Trophoblast cell (in vitro differentiated cells and primary cell): ENCODE data around the gene SPTB.

Experiments used
- DNase-seq, 2 donors: peaks; one replicate each; pipeline ENCODE4 v3.0.0-alpha.2; 2016
- H2AFZ ChIP-seq: 2 replicates; pipeline ENCODE4 v1.6.1; 2013; ENCODE audit warnings: low read length, moderate library complexity, mild to moderate bottlenecking; ENCODE audit not compliant: insufficient read depth, poor library complexity
- H2AK5ac ChIP-seq: 2 replicates; pipeline ENCODE4 v1.6.1; 2013; ENCODE audit warnings: mild to moderate bottlenecking, low read length
- H2BK120ac ChIP-seq: 2 replicates; pipeline ENCODE4 v1.6.1; 2013; ENCODE audit warnings: low read length, mild to moderate bottlenecking, moderate library complexity; ENCODE audit not compliant: insufficient read depth, poor library complexity
- H2BK12ac ChIP-seq: 2 replicates; pipeline ENCODE4 v1.6.1; 2013; ENCODE audit warnings: mild to moderate bottlenecking, low read length, moderate library complexity
- H2BK5ac ChIP-seq: 2 replicates; pipeline ENCODE4 v1.6.1; 2013; ENCODE audit warnings: low read length, low read depth, moderate library complexity, mild to moderate bottlenecking; ENCODE audit not compliant: poor library complexity
- H3K14ac ChIP-seq: 2 replicates; pipeline ENCODE4 v1.6.1; 2013; ENCODE audit warnings: mild to moderate bottlenecking, low read length
- H3K18ac ChIP-seq: 2 replicates; pipeline ENCODE4 v1.6.1; 2013; ENCODE audit warnings: mild to moderate bottlenecking, low read length
- H3K23ac ChIP-seq: 2 replicates; pipeline ENCODE4 v1.6.1; 2013; ENCODE audit warnings: low read length
- H3K27ac ChIP-seq: 2 replicates; pipeline ENCODE4 v1.5.1; 2013; ENCODE audit warnings: low read depth, mild to moderate bottlenecking, inconsistent platforms, low read length, moderate library complexity
- H3K27me3 ChIP-seq: 2 replicates; pipeline ENCODE4 v1.6.1; 2013; ENCODE audit warnings: inconsistent platforms, mild to moderate bottlenecking, low read length, moderate library complexity; ENCODE audit not compliant: insufficient read depth
- H3K36me3 ChIP-seq, 2 experiments: 1 replicate in 1 of 2; 2 replicates in 1 of 2; pipeline ENCODE4 v1.6.1; 2013; ENCODE audit warnings: low read length in 2 of 2, mild to moderate bottlenecking in 2 of 2, moderate library complexity in 1 of 2; ENCODE audit not compliant: insufficient read depth in 2 of 2, control insufficient read depth in 1 of 2
- H3K4ac ChIP-seq: 2 replicates; pipeline ENCODE4 v1.6.1; 2013; ENCODE audit warnings: low read depth, mild to moderate bottlenecking, low read length, moderate library complexity
- H3K4me1 ChIP-seq, 2 experiments: 1 replicate in 1 of 2; 2 replicates in 1 of 2; pipeline ENCODE4 v1.6.1; 2013; ENCODE audit warnings: low read length in 2 of 2, mild to moderate bottlenecking in 2 of 2, moderate library complexity in 1 of 2; ENCODE audit not compliant: insufficient read depth in 2 of 2, control insufficient read depth in 1 of 2
- H3K4me2 ChIP-seq: 2 replicates; pipeline ENCODE4 v1.6.1; 2013; ENCODE audit warnings: inconsistent platforms, mild to moderate bottlenecking, low read length, moderate library complexity
- H3K4me3 ChIP-seq: 2 replicates; pipeline ENCODE4 v1.5.1; 2013; ENCODE audit warnings: mild to moderate bottlenecking, low read depth, low read length, inconsistent platforms
- H3K79me1 ChIP-seq: one replicate; pipeline ENCODE4 v1.6.1; 2013; ENCODE audit warnings: low read length
- H3K79me2 ChIP-seq: 2 replicates; pipeline ENCODE4 v1.6.1; 2013; ENCODE audit warnings: low read length, mild to moderate bottlenecking; ENCODE audit not compliant: control insufficient read depth, insufficient read depth, poor library complexity
- H3K9ac ChIP-seq: 2 replicates; pipeline ENCODE4 v1.6.1; 2013; ENCODE audit warnings: mild to moderate bottlenecking, low read length
- H3K9me3 ChIP-seq: 2 replicates; pipeline ENCODE4 v1.6.1; 2013; ENCODE audit warnings: low read depth, mild to moderate bottlenecking, control low read depth, inconsistent platforms, low read length; ENCODE audit not compliant: insufficient read depth
- H4K12ac ChIP-seq: 2 replicates; pipeline ENCODE4 v1.6.1; 2013; ENCODE audit warnings: low read depth, mild to moderate bottlenecking, low read length, moderate library complexity
- H4K8ac ChIP-seq: 2 replicates; pipeline ENCODE4 v1.6.1; 2013; ENCODE audit warnings: low read depth, mild to moderate bottlenecking, low read length, moderate library complexity
- H4K91ac ChIP-seq: one replicate; pipeline ENCODE4 v1.6.1; 2013; ENCODE audit warnings: low read depth, mild to moderate bottlenecking, low read length, moderate library complexity
- WGBS: extraction: QIAGEN DNeasy Blood & Tissue Kit; methylation state at CpG from one replicate; pipeline ENCODE4 v1.1.7; 2013; ENCODE audit warnings: missing lambda C conversion rate; ENCODE audit not compliant: insufficient read length, insufficient coverage; ENCODE audit errors: extremely low coverage; 5-methylcytosine and 5-hydroxymethylcytosine counted together

SPTB gene

GRCh38 chr14:64737391-64738280, 142.1 kb downstream of the SPTB start:
- no peak overlapping the region for H2BK5ac ChIP-seq
- H4K12ac ChIP-seq, result no peak overlapping the region
- no peak overlapping the region for H2BK12ac ChIP-seq
- no peak overlapping the region for H3K4ac ChIP-seq
- no peak overlapping the region for H2BK120ac ChIP-seq
- no peak overlapping the region for H4K8ac ChIP-seq
- H3K27me3 ChIP-seq, result no peaks in the 10 kb centered on the region
- H3K9me3 ChIP-seq, result no peaks in the 10 kb centered on the region
- no peaks in the 10 kb centered on the region for H3K79me1 ChIP-seq
- no peak overlapping the region for H3K27ac ChIP-seq
- peaks cover 0 to 6% of the 10 kb centered on the region in 2 experiments for H3K4me1 ChIP-seq
- no CpG with 5 or more reads among the region's 17 CpGs for WGBS
- H3K18ac ChIP-seq, result no peak overlapping the region
- H3K9ac ChIP-seq, result no peak overlapping the region
- H3K36me3 ChIP-seq, result peaks cover 77 to 80% of the 10 kb centered on the region in 2 experiments
- no peaks in the 10 kb centered on the region for H3K79me2 ChIP-seq
- H3K4me2 ChIP-seq, result no peak overlapping the region
- DNase-seq, result no peak
- no peak overlapping the region for H3K23ac ChIP-seq
- H2AFZ ChIP-seq, result no peak overlapping the region
- no peak overlapping the region for H4K91ac ChIP-seq
- H3K4me3 ChIP-seq, result no peak overlapping the region
- H3K14ac ChIP-seq, result no peak overlapping the region
- H2AK5ac ChIP-seq, result no peak overlapping the region

GRCh38 chr14:64736271-64737169, 143.2 kb downstream of the SPTB start:
- Histone ChIP-seq H3K23ac (no peak overlapping the region), H2BK5ac (no peak overlapping the region), H4K12ac (no peak overlapping the region), H2BK12ac (no peak overlapping the region), H3K27ac (no peak overlapping the region), H3K9ac (no peak overlapping the region), H3K4me1 (peaks cover 0 to 6% of the 10 kb centered on the region in 2 experiments), H3K4me3 (no peak overlapping the region), H3K14ac (no peak overlapping the region), H3K79me2 (no peaks in the 10 kb centered on the region), H2BK120ac (no peak overlapping the region), H3K79me1 (no peaks in the 10 kb centered on the region), H3K4me2 (no peak overlapping the region), H4K91ac (no peak overlapping the region), H4K8ac (no peak overlapping the region), H3K36me3 (peaks cover 77 to 80% of the 10 kb centered on the region in 2 experiments), H3K9me3 (no peaks in the 10 kb centered on the region), H3K27me3 (no peaks in the 10 kb centered on the region), H2AK5ac (no peak overlapping the region), H3K4ac (no peak overlapping the region), H2AFZ (no peak overlapping the region), H3K18ac (no peak overlapping the region)
- DNase-seq, result no peak
- no CpG with 5 or more reads among the region's 28 CpGs for WGBS

GRCh38 chr14:64734990-64735389, 144.7 kb downstream of the SPTB start:
- Histone ChIP-seq H2BK5ac (no peak overlapping the region), H3K4me1 (peaks cover 0 to 8% of the 10 kb centered on the region in 2 experiments), H3K4ac (no peak overlapping the region), H3K9ac (no peak overlapping the region), H3K4me3 (no peak overlapping the region), H3K79me1 (peaks cover 1% of the 10 kb centered on the region), H3K14ac (no peak overlapping the region), H3K36me3 (peaks cover 78 to 80% of the 10 kb centered on the region in 2 experiments), H3K27ac (no peak overlapping the region), H3K9me3 (no peaks in the 10 kb centered on the region), H4K8ac (no peak overlapping the region), H4K12ac (no peak overlapping the region), H3K4me2 (no peak overlapping the region), H2AK5ac (no peak overlapping the region), H3K18ac (no peak overlapping the region), H3K23ac (no peak overlapping the region), H2BK120ac (no peak overlapping the region), H2BK12ac (no peak overlapping the region), H2AFZ (no peak overlapping the region), H3K79me2 (no peaks in the 10 kb centered on the region), H4K91ac (no peak overlapping the region), H3K27me3 (no peaks in the 10 kb centered on the region)
- DNase-seq, result no peak
- WGBS, result no CpG with 5 or more reads among the region's 6 CpGs

GRCh38 chr14:64733899-64734298, 145.8 kb downstream of the SPTB start:
- H2BK5ac ChIP-seq, result no peak overlapping the region
- H3K27me3 ChIP-seq, result no peaks in the 10 kb centered on the region
- no peak overlapping the region for H3K4me3 ChIP-seq
- H3K4me2 ChIP-seq, result no peak overlapping the region
- H3K79me1 ChIP-seq, result peaks cover 6% of the 10 kb centered on the region
- no peak overlapping the region for H3K4ac ChIP-seq
- H2AFZ ChIP-seq, result no peak overlapping the region
- DNase-seq, result no peak
- H3K23ac ChIP-seq, result no peak overlapping the region
- no peak overlapping the region for H3K27ac ChIP-seq
- H4K91ac ChIP-seq, result no peak overlapping the region
- H3K14ac ChIP-seq, result no peak overlapping the region
- H3K9me3 ChIP-seq, result no peaks in the 10 kb centered on the region
- no peak overlapping the region for H4K12ac ChIP-seq
- H2BK120ac ChIP-seq, result no peak overlapping the region
- peaks cover 2% of the 10 kb centered on the region for H3K79me2 ChIP-seq
- H3K36me3 ChIP-seq, result peaks cover 81 to 82% of the 10 kb centered on the region in 2 experiments
- H4K8ac ChIP-seq, result no peak overlapping the region
- H3K4me1 ChIP-seq, result peaks cover 6 to 14% of the 10 kb centered on the region in 2 experiments
- no peak overlapping the region for H3K9ac ChIP-seq
- H2AK5ac ChIP-seq, result no peak overlapping the region
- no peak overlapping the region for H3K18ac ChIP-seq
- H2BK12ac ChIP-seq, result no peak overlapping the region
- WGBS, result no CpG with 5 or more reads among the region's 1 CpG
